ENCODE results near the gene GNG14.
"Not testable (repeated sequence)": the region's sequence is repeated elsewhere in the genome, so short reads cannot be mapped to it uniquely, and the experiment has no call there.

DNA sequence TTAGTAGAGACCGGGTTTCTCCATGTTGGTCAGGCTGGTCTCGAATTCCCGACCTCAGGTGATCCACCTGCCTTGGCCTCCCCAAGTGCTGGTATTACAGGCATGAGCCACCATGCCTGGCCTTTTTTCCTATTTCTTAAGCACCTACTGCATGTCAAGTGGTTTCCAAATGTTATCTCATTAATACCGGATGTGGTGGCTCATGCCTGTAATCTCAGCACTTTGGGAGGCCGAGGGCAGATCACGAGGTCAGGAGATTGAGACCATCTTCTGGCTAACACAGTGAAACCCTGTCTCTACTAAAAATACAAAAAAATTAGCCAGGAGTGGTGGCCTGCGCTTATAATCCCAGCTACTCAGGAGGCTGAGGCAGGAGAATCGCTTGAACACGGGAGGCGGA, 37.8 kb downstream of the GNG14 start:
- TF ChIP-seq, protein P1, sequence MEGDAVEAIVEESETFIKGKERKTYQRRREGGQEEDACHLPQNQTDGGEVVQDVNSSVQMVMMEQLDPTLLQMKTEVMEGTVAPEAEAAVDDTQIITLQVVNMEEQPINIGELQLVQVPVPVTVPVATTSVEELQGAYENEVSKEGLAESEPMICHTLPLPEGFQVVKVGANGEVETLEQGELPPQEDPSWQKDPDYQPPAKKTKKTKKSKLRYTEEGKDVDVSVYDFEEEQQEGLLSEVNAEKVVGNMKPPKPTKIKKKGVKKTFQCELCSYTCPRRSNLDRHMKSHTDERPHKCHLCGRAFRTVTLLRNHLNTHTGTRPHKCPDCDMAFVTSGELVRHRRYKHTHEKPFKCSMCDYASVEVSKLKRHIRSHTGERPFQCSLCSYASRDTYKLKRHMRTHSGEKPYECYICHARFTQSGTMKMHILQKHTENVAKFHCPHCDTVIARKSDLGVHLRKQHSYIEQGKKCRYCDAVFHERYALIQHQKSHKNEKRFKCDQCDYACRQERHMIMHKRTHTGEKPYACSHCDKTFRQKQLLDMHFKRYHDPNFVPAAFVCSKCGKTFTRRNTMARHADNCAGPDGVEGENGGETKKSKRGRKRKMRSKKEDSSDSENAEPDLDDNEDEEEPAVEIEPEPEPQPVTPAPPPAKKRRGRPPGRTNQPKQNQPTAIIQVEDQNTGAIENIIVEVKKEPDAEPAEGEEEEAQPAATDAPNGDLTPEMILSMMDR (IDR thresholded peaks at IDR 0.05), result not testable (repeated sequence)
- not testable (repeated sequence) for TF ChIP-seq POLR2A (IDR thresholded peaks at IDR 0.05)
